IMR-90 (cell line): ENCODE measurements around the gene ANKRD18B. TPM values are rescaled to one million over a fixed set of nuclear protein-coding genes. Genes with fewer than 3 reads are reported as not detected.
"Not testable (repeated sequence)": the region's sequence is repeated elsewhere in the genome, so short reads cannot be mapped to it uniquely, and the experiment has no call there.

Experiments used
- ATAC-seq: fragments of 200-7000 bp; cut with Tn5 transposase; 2 replicates; pipeline ENCODE4 v1.9.1; 2020; ENCODE audit warnings: low read depth, mild to moderate bottlenecking, moderate library complexity
- BruUV-seq: library from RNA; stranded (reverse); fragments of 400-500 nt; replicated peaks from 2 replicates; lab custom pipeline; 2021; lab: Mats Ljungman, UMichigan
- CTCF ChIA-PET: fragments of 300-600 bp; formaldehyde crosslinking; extraction: SDS; loops from one replicate; lab custom pipeline; 2021; ENCODE audit warnings: antibody characterized with exemption; lab: Yijun Ruan, JAX
- POLR2A ChIA-PET: fragments of 300-600 bp; sonication (Branson Sonifier 250); formaldehyde crosslinking; loops from one replicate; lab custom pipeline; 2022; ENCODE audit warnings: antibody characterized with exemption; ENCODE audit not compliant: unreplicated experiment; lab: Charles Lee
- DNase-seq: peaks from one replicate; pipeline ENCODE4 v3.0.0; 2013
- H2AFZ ChIP-seq: replicated peaks from 2 replicates; pipeline ENCODE3; 2013; ENCODE audit warnings: low read length, mild to moderate bottlenecking; ENCODE audit not compliant: poor library complexity
- H2AK5ac ChIP-seq: 2 replicates; pipeline ENCODE4 v1.6.1; 2013; ENCODE audit warnings: low read depth, low read length, inconsistent platforms
- H2AK9ac ChIP-seq: replicated peaks from 2 replicates; pipeline ENCODE3; 2013; ENCODE audit warnings: mild to moderate bottlenecking, low read depth, low read length, moderate library complexity; ENCODE audit not compliant: poor library complexity
- H2BK120ac ChIP-seq: 2 replicates; pipeline ENCODE4 v1.6.1; 2013; ENCODE audit warnings: low read depth, low read length, inconsistent platforms
- H2BK15ac ChIP-seq: 3 replicates; pipeline ENCODE4 v1.6.1; 2013; ENCODE audit warnings: low read depth, low read length, inconsistent platforms
- H2BK20ac ChIP-seq: 2 replicates; pipeline ENCODE4 v1.6.1; 2013; ENCODE audit warnings: low read depth, mild to moderate bottlenecking, inconsistent platforms, low read length, moderate library complexity
- H2BK5ac ChIP-seq: 2 replicates; pipeline ENCODE4 v1.6.1; 2013; ENCODE audit warnings: mild to moderate bottlenecking, low read depth, low read length, inconsistent platforms; ENCODE audit not compliant: poor library complexity, severe bottlenecking
- H3K14ac ChIP-seq: replicated peaks from 2 replicates; pipeline ENCODE4 v1.6.1; 2013; ENCODE audit warnings: low read depth, low read length, inconsistent platforms
- H3K18ac ChIP-seq: 2 replicates; pipeline ENCODE4 v1.6.1; 2013; ENCODE audit warnings: low read depth, low read length, control low read depth
- H3K23ac ChIP-seq: 2 replicates; pipeline ENCODE4 v1.6.1; 2013; ENCODE audit warnings: low read depth, low read length, inconsistent platforms
- H3K27ac ChIP-seq: 2 replicates; pipeline ENCODE4 v1.5.1; 2013; ENCODE audit warnings: mild to moderate bottlenecking, control low read depth, low read length; ENCODE audit not compliant: insufficient read depth
- H3K27me3 ChIP-seq: 2 replicates; pipeline ENCODE4 v1.6.1; 2013; ENCODE audit warnings: low read length; ENCODE audit not compliant: control insufficient read depth, insufficient read depth
- H3K36me3 ChIP-seq: 2 replicates; pipeline ENCODE4 v1.6.1; 2013; ENCODE audit warnings: low read length, mixed read lengths; ENCODE audit not compliant: control insufficient read depth, insufficient read depth
- H3K4ac ChIP-seq: 2 replicates; pipeline ENCODE4 v1.6.1; 2013; ENCODE audit warnings: low read depth, low read length, inconsistent platforms
- H3K4me1 ChIP-seq: 2 replicates; pipeline ENCODE4 v1.6.1; 2013; ENCODE audit warnings: low read length, mixed read lengths; ENCODE audit not compliant: control insufficient read depth, insufficient read depth
- H3K4me2 ChIP-seq: 2 replicates; pipeline ENCODE4 v1.6.1; 2013; ENCODE audit warnings: low read depth, mild to moderate bottlenecking, control low read depth, low read length, moderate library complexity
- H3K4me3 ChIP-seq: 2 replicates; pipeline ENCODE4 v1.5.1; 2013; ENCODE audit warnings: low read depth, mild to moderate bottlenecking, control low read depth, low read length, moderate library complexity; ENCODE audit not compliant: insufficient read depth
- H3K56ac ChIP-seq: 2 replicates; pipeline ENCODE4 v1.6.1; 2013; ENCODE audit warnings: low read length, inconsistent platforms; ENCODE audit not compliant: insufficient read depth; ENCODE audit errors: extremely low read depth
- H3K79me1 ChIP-seq, 2 experiments: 2 replicates each; pipeline ENCODE4 v1.6.1; 2013; ENCODE audit warnings: low read length in 2 of 2, inconsistent platforms in 1 of 2, low read depth in 1 of 2
- H3K9ac ChIP-seq: 2 replicates; pipeline ENCODE4 v1.6.1; 2013; ENCODE audit warnings: low read depth, low read length, control low read depth
- H3K9me1 ChIP-seq: 2 replicates; pipeline ENCODE4 v1.6.1; 2013; ENCODE audit warnings: low read length, inconsistent platforms; ENCODE audit not compliant: insufficient read depth
- H3K9me3 ChIP-seq: 2 replicates; pipeline ENCODE4 v1.6.1; 2013; ENCODE audit warnings: low read length; ENCODE audit not compliant: control insufficient read depth, insufficient read depth
- H4K20me1 ChIP-seq: 2 replicates; pipeline ENCODE4 v1.6.1; 2013; ENCODE audit warnings: low read length, inconsistent platforms; ENCODE audit not compliant: insufficient read depth
- H4K5ac ChIP-seq: 2 replicates; pipeline ENCODE4 v1.6.1; 2013; ENCODE audit warnings: mild to moderate bottlenecking, low read depth, low read length, control low read depth
- H4K8ac ChIP-seq, 2 experiments: 2 replicates each; pipeline ENCODE4 v1.6.1; 2013; ENCODE audit warnings: low read depth in 2 of 2, low read length in 2 of 2, control low read depth in 1 of 2, inconsistent platforms in 1 of 2
- H4K91ac ChIP-seq: 2 replicates; pipeline ENCODE4 v1.6.1; 2013; ENCODE audit warnings: low read depth, low read length, inconsistent platforms; ENCODE audit not compliant: insufficient read depth
- BHLHE40 ChIP-seq: fragments of 150-350 bp; IDR thresholded peaks from 2 replicates; pipeline ENCODE4 v1.6.1; 2016; ENCODE audit warnings: mild to moderate bottlenecking, low read depth, low read length
- WGBS, 2 experiments: methylation state at CpG; one replicate each; pipeline versions ENCODE4 v1.1.5 to v1.1.7; 2013; ENCODE audit warnings: missing lambda C conversion rate in 2 of 2; ENCODE audit not compliant: insufficient read length in 1 of 2; ENCODE audit errors: extremely low coverage in 2 of 2; 5-methylcytosine and 5-hydroxymethylcytosine counted together
- dilution Hi-C: fragments of 300-500 bp; cut with HindIII; formaldehyde crosslinking; loops from one replicate; pipeline ENCODE4 v1.14.3; 2018; ENCODE audit warnings: low sequenced_read_pairs; ENCODE audit not compliant: unreplicated experiment
- in situ Hi-C: fragments of 300-500 bp; cut with MboI; formaldehyde crosslinking; loops from 3 replicates; pipeline ENCODE4 v1.14.3; 2019; ENCODE audit warnings: low sequenced_read_pairs, inconsistent platforms, mixed read lengths
- intact Hi-C: fragments of 100-400 bp; cut with micrococcal nuclease; formaldehyde crosslinking; loops from 2 replicates; pipeline ENCODE4 v1.10.0; 2022
- polyA plus RNA-seq, 3 experiments: library from polyadenylated mRNA; depleted of rRNA; stranded (reverse); fragments of >200 nt; gene quantifications; 2 replicates each; pipeline ENCODE4 v1.2.3, GENCODE V29; 2012; ENCODE audit warnings: low replicate concordance in 1 of 3
- total RNA-seq: library from RNA; depleted of rRNA; stranded (reverse); fragments of >200 nt; gene quantifications from 2 replicates; pipeline ENCODE4 v1.2.3, GENCODE V29; 2012
- TF ChIP-seq, protein P1 (sequence below): fragments of 150-350 bp; IDR thresholded peaks from 2 replicates; pipeline ENCODE4 v1.6.1; 2017; ENCODE audit warnings: mild to moderate bottlenecking, antibody characterized with exemption, low read length, low read depth

Gene ANKRD18B
- total and polyA plus RNA-seq, 2 of the 4 experiments (the other 2 are of a cell fraction), result 7.1 to 13.4 TPM

DNA sequence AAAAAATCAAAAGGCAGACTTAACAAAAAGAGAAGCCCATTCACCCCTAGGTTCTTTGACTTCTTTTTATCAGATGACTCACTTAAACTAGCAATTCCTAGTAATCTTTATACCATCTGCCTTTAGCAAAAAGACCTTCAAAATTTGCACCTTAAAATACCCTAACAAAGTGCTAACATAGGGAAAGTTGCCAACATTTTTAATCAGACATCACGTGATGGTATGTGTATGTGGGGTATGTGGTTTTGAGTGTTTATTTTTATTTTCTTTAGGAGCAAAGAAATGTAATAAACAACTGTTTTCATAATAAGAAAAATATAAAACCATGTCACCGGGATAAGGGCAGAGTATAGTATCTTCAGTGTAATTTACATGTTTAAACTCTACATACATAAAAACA is 30.2 kb upstream of the ANKRD18B start:
- intact Hi-C loops, result not testable (repeated sequence)

More for the DNA sequence above, 30.2 kb upstream of the ANKRD18B start:
- H2AK9ac ChIP-seq, POLR2A ChIA-PET, H3K9me3 ChIP-seq, H3K4me2 ChIP-seq, H3K4me1 ChIP-seq, H3K18ac ChIP-seq, H2BK20ac ChIP-seq, H4K91ac ChIP-seq, H3K9me1 ChIP-seq, H3K79me1 ChIP-seq, H4K8ac ChIP-seq, dilution Hi-C loops, H3K27ac ChIP-seq, H3K36me3 ChIP-seq, H3K56ac ChIP-seq, H2BK5ac ChIP-seq, in situ Hi-C loops, H4K20me1 ChIP-seq, H3K4ac ChIP-seq, H3K4me3 ChIP-seq, H3K14ac ChIP-seq, H2AFZ ChIP-seq, H2BK120ac ChIP-seq, H3K27me3 ChIP-seq, H2BK15ac ChIP-seq, H4K5ac ChIP-seq, H3K9ac ChIP-seq, H2AK5ac ChIP-seq, H3K23ac ChIP-seq, BruUV-seq: not testable (repeated sequence)
- ATAC-seq (peak; percentile 38), DNase-seq (peak; percentile 10)
- CTCF ChIA-PET, result interaction anchor here (0.6 kb wide), 1 partner anchor 885 kb away, joined by 3 read pairs; no protein-coding TSS in a partner anchor
- WGBS, 2 experiments, result no CpG with 5 or more reads among the region's 2 CpGs
- TF ChIP-seq BHLHE40, result peak; percentile 26; the same call in 1 of the 2 replicates
- TF ChIP-seq, protein P1, sequence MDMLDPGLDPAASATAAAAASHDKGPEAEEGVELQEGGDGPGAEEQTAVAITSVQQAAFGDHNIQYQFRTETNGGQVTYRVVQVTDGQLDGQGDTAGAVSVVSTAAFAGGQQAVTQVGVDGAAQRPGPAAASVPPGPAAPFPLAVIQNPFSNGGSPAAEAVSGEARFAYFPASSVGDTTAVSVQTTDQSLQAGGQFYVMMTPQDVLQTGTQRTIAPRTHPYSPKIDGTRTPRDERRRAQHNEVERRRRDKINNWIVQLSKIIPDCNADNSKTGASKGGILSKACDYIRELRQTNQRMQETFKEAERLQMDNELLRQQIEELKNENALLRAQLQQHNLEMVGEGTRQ, result peak; percentile 56
